Karpas-422 (cell line): ENCODE data around the gene BCL2. TPM values are rescaled to one million over a fixed set of nuclear protein-coding genes. Genes with fewer than 3 reads are reported as not detected.

Experiments used
- DNase-seq: peaks from one replicate; pipeline ENCODE4 v3.0.0-alpha.2; 2015
- H2AFZ ChIP-seq: fragments of 200-600 bp; sonication (generic); 2 replicates; pipeline ENCODE4 v1.6.1; 2014; ENCODE audit warnings: antibody characterized with exemption, low read length, mixed read lengths
- H3K27ac ChIP-seq: fragments of 200-600 bp; sonication (generic); 2 replicates; pipeline ENCODE4 v1.5.1; 2014; ENCODE audit warnings: mild to moderate bottlenecking, low read length, moderate library complexity
- H3K27me3 ChIP-seq: fragments of 200-600 bp; sonication (generic); 2 replicates; pipeline ENCODE4 v1.6.1; 2014; ENCODE audit warnings: low read length, mixed read lengths
- H3K36me3 ChIP-seq: fragments of 200-600 bp; sonication (generic); 2 replicates; pipeline ENCODE4 v1.6.1; 2014; ENCODE audit warnings: low read length, mixed read lengths; ENCODE audit not compliant: insufficient read depth
- H3K4me1 ChIP-seq: fragments of 200-600 bp; sonication (generic); 2 replicates; pipeline ENCODE4 v1.6.1; 2014; ENCODE audit warnings: mild to moderate bottlenecking, low read length, mixed read lengths
- H3K4me2 ChIP-seq: fragments of 200-600 bp; sonication (generic); 2 replicates; pipeline ENCODE4 v1.6.1; 2014; ENCODE audit warnings: low read length, low read depth, mild to moderate bottlenecking; ENCODE audit not compliant: poor library complexity, severe bottlenecking
- H3K4me3 ChIP-seq: fragments of 200-600 bp; sonication (generic); 2 replicates; pipeline ENCODE4 v1.5.1; 2014; ENCODE audit warnings: mild to moderate bottlenecking, antibody characterized with exemption, low read length, mixed read lengths
- H3K79me2 ChIP-seq: fragments of 200-600 bp; sonication (generic); 2 replicates; pipeline ENCODE4 v1.6.1; 2014; ENCODE audit warnings: mild to moderate bottlenecking, low read length, mixed read lengths
- H3K9ac ChIP-seq: fragments of 200-600 bp; sonication (generic); 2 replicates; pipeline ENCODE4 v1.6.0; 2014; ENCODE audit warnings: low read length
- H3K9me2 ChIP-seq: fragments of 200-600 bp; sonication (generic), shearing (Covaris generic); replicated peaks from 2 replicates; pipeline ENCODE4 v1.6.0; 2014; ENCODE audit warnings: mild to moderate bottlenecking, low read length, moderate library complexity; ENCODE audit not compliant: insufficient read depth
- H3K9me3 ChIP-seq: fragments of 300-700, 200-600 bp; sonication (generic); 2 replicates; pipeline ENCODE4 v1.6.1; 2014; ENCODE audit warnings: low read length, mixed read lengths
- H4K20me1 ChIP-seq: fragments of 200-600 bp; sonication (generic); 2 replicates; pipeline ENCODE4 v1.6.1; 2014; ENCODE audit warnings: mild to moderate bottlenecking, antibody characterized with exemption, low read length, low read depth; ENCODE audit not compliant: insufficient read depth
- total RNA-seq: library from RNA; depleted of rRNA; stranded (reverse); fragments of >200 nt; shearing (Covaris generic); gene quantifications from 2 replicates; pipeline ENCODE4 v1.2.3, GENCODE V29; 2014; ENCODE audit warnings: low replicate concordance

Gene BCL2
- total RNA-seq, 1 experiment from 2014 or later = 271 TPM

DNA sequence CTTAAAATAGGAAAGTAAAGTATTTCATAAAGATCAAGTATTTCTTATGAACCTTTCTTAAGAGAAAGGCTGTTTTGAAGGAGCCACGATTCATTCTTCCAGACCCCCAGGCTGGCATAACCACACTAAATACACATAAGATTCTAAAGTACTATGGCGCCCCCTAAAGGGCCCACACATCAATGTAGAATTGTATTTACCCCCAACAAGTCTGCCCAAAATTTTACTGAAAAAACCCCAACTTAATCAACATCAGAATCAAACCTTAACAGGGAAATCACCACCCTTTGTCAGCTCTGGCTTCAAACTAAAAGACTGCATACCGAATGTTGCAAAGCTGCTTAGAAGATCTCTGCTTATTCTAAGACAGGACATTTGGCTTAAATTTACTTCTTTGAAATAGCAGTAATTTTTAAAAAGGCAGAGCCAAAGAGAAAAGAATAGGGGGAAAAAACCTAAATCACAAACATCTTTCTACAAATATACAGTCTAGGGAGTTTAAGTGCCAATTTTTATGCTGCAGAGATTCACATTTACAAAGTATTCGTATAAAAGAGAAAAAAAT is 20.4 kb upstream of the BCL2 start:
- H3K79me2 ChIP-seq = peaks cover 2% of the 10 kb centered on the region; the same call in 1 of the 2 replicates
- H3K36me3 ChIP-seq = peaks cover 43% of the 10 kb centered on the region
- H4K20me1 ChIP-seq = no peaks in the 10 kb centered on the region
- no peaks in the 10 kb centered on the region for H3K27me3 ChIP-seq
- no peak overlapping the region for H3K27ac ChIP-seq
- DNase-seq = peak; percentile 91
- no peak overlapping the region for H3K4me2 ChIP-seq
- no peak overlapping the region for H3K4me3 ChIP-seq
- H2AFZ ChIP-seq = no peak overlapping the region
- no peaks in the 10 kb centered on the region for H3K9me3 ChIP-seq
- no peaks in the 10 kb centered on the region for H3K9me2 ChIP-seq
- no peak overlapping the region for H3K9ac ChIP-seq
- H3K4me1 ChIP-seq = 0 out of 2 replicates have a peak, but pooled peaks cover 3% of the 10 kb centered on the region

DNA sequence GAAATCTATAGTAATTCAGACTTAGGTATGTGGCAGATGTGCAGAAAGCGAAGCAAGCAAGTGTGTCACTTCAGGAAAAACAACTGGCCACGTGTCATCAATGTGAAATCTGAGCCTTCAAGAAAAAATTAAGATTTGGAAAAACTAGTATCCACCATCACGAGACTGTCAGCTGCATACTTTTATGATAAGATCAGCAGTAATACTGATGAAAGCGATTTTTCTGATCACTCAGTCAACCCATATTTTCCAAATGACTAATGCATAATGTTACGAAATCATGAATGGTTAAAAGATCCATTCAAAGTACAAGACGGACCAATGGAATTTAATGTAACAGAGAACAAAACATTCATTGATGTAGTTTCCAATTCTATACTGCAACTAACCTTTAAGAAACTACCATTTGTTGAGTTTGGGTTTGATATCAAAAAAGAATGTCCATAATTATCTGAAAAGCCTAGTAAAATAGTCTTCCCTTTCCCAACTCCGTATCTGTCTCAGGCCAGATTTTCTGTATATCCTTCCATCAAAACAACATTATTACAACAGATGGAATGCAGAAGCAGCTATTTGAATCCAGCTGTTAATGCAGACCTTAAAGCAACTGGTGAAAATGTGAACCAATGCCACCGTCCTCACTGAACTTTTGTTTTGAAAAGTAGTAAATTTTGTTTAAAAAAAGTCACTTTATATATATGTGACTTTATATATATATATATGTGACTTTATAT is 17.0 kb upstream of the BCL2 start:
- no peak overlapping the region for H3K27ac ChIP-seq
- no peak overlapping the region for H3K9ac ChIP-seq
- H3K36me3 ChIP-seq = peaks cover 56% of the 10 kb centered on the region
- no peak overlapping the region for H3K4me2 ChIP-seq
- no peak overlapping the region for H3K4me3 ChIP-seq
- H3K27me3 ChIP-seq = no peaks in the 10 kb centered on the region
- H4K20me1 ChIP-seq = no peaks in the 10 kb centered on the region
- H3K9me2 ChIP-seq = no peaks in the 10 kb centered on the region
- peaks cover 2% of the 10 kb centered on the region; the same call in 1 of the 2 replicates for H3K79me2 ChIP-seq
- no peaks in the 10 kb centered on the region for H3K9me3 ChIP-seq
- H3K4me1 ChIP-seq = peaks cover 7% of the 10 kb centered on the region
- no peak overlapping the region for H2AFZ ChIP-seq
- no peak for DNase-seq

DNA sequence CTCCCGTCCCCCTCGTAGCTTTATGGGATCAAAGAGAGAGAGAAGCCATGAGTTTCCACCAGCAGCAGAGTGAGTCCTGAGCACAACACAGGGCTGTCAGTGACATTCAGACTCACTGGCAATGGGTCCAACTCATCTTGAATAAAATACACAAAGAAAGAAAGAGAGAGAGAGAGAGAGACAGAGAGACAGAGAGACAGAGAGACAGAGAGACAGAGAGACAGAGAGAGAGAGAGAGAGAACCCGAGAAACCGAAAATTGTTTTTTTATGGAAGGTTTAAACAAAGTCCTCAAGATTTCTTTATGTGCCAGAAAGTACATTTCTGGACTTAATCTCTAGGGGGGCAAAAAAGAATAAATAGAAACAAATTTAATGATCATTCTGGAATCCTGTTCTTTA is 11.5 kb upstream of the BCL2 start:
- peaks cover 38% of the 10 kb centered on the region for H3K36me3 ChIP-seq
- peaks cover 7% of the 10 kb centered on the region for H3K4me1 ChIP-seq
- H3K4me2 ChIP-seq = no peak overlapping the region
- no peak for DNase-seq
- H2AFZ ChIP-seq = no peak overlapping the region
- H3K27ac ChIP-seq = no peak overlapping the region
- H3K79me2 ChIP-seq = no peaks in the 10 kb centered on the region
- no peaks in the 10 kb centered on the region for H3K9me3 ChIP-seq
- no peaks in the 10 kb centered on the region for H3K9me2 ChIP-seq
- H3K27me3 ChIP-seq = no peaks in the 10 kb centered on the region
- no peak overlapping the region for H3K9ac ChIP-seq
- H4K20me1 ChIP-seq = no peaks in the 10 kb centered on the region
- H3K4me3 ChIP-seq = no peak overlapping the region

DNA sequence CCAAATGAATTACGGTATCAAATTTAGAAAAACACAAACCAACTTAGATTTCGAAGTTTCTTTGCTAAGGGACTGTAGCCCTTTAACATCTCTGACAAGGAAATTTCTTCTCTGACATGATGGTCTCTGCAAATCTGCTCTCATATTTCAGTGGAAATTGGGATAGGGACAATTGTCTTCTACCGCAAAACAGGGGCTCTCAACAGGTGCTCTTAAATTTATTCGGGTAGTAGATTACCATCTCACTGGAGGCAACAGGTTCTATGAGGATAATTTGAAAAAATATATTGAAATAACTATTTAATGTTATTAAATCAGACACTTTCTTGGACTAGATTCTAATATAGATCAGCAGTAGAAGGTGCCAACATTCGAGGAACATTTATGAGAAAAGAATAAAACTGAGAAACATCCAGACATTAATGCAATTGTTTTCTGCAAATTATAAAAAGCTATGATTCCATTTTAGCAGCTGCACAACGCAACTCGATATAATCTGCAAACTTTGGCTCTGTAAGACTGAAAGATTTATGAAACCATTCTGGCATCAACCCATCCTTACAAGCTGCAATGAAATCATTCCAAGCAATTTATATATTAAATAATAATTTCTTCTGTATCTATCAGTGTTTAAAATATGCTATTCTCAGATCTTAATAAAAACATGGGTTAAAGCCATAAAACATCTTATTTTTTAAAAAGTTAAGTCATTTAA is 10.0 kb upstream of the BCL2 start:
- Histone ChIP-seq H2AFZ (no peak overlapping the region), H3K4me3 (no peak overlapping the region), H3K79me2 (no peaks in the 10 kb centered on the region), H3K9me3 (no peaks in the 10 kb centered on the region), H3K4me1 (peaks cover 10% of the 10 kb centered on the region), H3K27me3 (no peaks in the 10 kb centered on the region), H3K9ac (no peak overlapping the region), H3K4me2 (no peak overlapping the region), H3K27ac (no peak overlapping the region), H3K9me2 (no peaks in the 10 kb centered on the region), H3K36me3 (peaks cover 27% of the 10 kb centered on the region), H4K20me1 (no peaks in the 10 kb centered on the region)
- no peak for DNase-seq

DNA sequence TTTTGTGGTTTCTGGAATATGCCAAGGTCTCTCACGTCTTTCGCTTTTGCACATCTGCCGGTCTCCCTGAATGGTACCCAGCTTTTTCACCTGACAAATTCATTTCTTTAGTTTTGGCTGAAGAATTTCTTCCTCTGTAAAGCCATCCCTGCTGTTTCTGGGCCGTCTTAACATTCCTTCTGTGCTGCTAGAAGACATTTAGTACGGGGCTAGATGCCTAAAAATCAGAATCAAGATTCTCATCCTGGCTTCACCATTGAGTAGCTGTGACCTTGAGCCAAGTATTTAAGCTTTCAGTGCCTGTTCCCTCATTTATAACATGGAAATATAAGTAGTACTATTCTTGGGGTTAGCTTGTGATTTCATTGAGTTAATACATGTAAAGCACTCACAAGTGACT is 6.4 kb upstream of the BCL2 start:
- no peak overlapping the region for H3K4me2 ChIP-seq
- H3K36me3 ChIP-seq = peaks cover 9% of the 10 kb centered on the region; the same call in 1 of the 2 replicates
- H3K27me3 ChIP-seq = no peaks in the 10 kb centered on the region
- H3K79me2 ChIP-seq = no peaks in the 10 kb centered on the region
- no peak overlapping the region for H2AFZ ChIP-seq
- no peaks in the 10 kb centered on the region for H4K20me1 ChIP-seq
- no peak overlapping the region for H3K27ac ChIP-seq
- H3K4me1 ChIP-seq = peaks cover 23% of the 10 kb centered on the region
- H3K9me2 ChIP-seq = no peaks in the 10 kb centered on the region
- DNase-seq = no peak
- no peak overlapping the region for H3K9ac ChIP-seq
- H3K9me3 ChIP-seq = no peaks in the 10 kb centered on the region
- H3K4me3 ChIP-seq = no peak overlapping the region

DNA sequence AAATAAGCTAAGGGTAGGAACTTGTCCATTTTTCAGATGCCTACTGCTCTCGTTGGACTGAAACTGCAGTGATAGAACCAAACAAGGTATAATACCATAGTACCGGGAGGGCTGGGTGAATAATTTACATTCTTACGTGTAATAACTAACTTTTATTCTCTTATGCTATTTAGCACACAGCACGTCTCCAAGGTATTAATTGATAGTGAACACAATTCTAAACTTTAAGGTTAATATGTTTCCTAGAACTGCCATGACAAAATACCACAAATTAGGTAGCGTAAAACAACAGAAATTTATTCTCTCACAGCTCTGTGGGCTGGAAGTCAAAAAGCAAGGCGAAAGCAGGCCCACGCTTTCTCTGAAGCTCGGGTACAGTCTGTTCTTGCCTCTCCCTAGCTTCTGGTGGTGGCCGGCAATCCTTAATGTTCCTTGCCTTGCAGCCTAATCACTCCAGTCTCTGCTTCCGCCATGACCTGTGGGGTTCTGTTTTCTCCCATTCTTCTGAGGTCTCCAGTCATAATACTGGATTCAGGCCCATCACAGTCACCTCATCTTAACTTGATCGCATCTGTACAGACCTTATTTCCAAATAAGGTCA is 5.6 kb upstream of the BCL2 start:
- no peaks in the 10 kb centered on the region for H4K20me1 ChIP-seq
- H3K27ac ChIP-seq = no peak overlapping the region
- no peak overlapping the region for H3K4me3 ChIP-seq
- H3K36me3 ChIP-seq = peaks cover under 1% of the 10 kb centered on the region; the same call in 1 of the 2 replicates
- no peak overlapping the region for H3K9ac ChIP-seq
- no peaks in the 10 kb centered on the region for H3K79me2 ChIP-seq
- no peak for DNase-seq
- peaks cover 27% of the 10 kb centered on the region for H3K4me1 ChIP-seq
- H3K9me2 ChIP-seq = no peaks in the 10 kb centered on the region
- H3K4me2 ChIP-seq = no peak overlapping the region
- no peaks in the 10 kb centered on the region for H3K9me3 ChIP-seq
- no peaks in the 10 kb centered on the region for H3K27me3 ChIP-seq
- H2AFZ ChIP-seq = no peak overlapping the region

DNA sequence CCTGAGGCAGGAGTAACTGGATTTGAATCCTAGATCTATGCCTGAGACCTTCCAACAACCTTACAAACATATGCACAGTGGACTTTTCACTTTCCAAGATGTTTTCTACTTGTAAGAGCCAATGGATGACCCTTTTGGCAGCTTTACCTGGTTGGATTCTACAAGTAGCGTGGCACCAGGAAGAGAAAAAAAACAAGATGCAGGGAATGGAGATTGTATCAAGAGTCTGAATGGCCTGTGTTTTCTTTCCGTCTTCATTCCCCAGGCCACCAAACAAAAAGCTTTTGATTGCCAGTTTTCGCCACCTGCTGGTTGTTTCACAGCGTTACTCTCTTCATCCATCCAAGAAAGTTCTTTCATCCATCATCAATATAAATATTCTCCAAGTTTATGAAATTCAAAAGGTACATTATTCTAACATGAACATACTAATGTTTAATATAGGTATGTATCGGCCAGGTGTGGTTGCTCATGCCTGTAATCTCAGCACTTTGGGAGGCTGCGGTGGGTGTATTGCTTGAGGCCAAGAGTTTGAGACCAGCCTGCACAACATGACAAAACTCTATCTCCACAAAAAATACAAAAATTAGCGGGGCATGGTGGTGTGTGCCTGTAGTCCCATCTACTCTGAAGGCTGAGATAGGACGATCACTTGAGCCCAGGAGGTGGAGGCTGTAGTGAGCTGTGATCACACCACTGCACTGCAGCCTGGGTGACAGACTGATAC is 3.5 kb upstream of the BCL2 start:
- H3K27ac ChIP-seq = peak overlapping the region; percentile 84
- peak overlapping the region; percentile 8 for H3K9ac ChIP-seq
- peak; percentile 93 for DNase-seq

More for the DNA sequence above, 3.5 kb upstream of the BCL2 start:
- peak overlapping the region; percentile 12 for H3K4me2 ChIP-seq
- peaks cover 27% of the 10 kb centered on the region for H3K4me1 ChIP-seq
- no peaks in the 10 kb centered on the region for H3K9me3 ChIP-seq
- H3K36me3 ChIP-seq = no peaks in the 10 kb centered on the region
- H2AFZ ChIP-seq = no peak overlapping the region
- no peaks in the 10 kb centered on the region for H3K9me2 ChIP-seq
- H3K79me2 ChIP-seq = peaks cover 15% of the 10 kb centered on the region
- no peak overlapping the region for H3K4me3 ChIP-seq
- no peaks in the 10 kb centered on the region for H3K27me3 ChIP-seq
- no peaks in the 10 kb centered on the region for H4K20me1 ChIP-seq
